GM23338 (cell line): ENCODE results near the gene PROSER2.

Source experiments
- CREB1 ChIP-seq: fragments of 250-450 bp; sonication (Bioruptor Pico); IDR thresholded peaks from 2 replicates; pipeline ENCODE4 v1.5.0; 2020; ENCODE audit warnings: low read depth, mild to moderate bottlenecking, moderate library complexity
- EZH2 ChIP-seq: fragments of 200-600 bp; sonication (generic); IDR thresholded peaks from one replicate; pipeline ENCODE4 v1.8.0; 2017; ENCODE audit warnings: antibody characterized with exemption, mild to moderate bottlenecking, low read depth; ENCODE audit not compliant: unreplicated experiment
- EZH2phosphoT487 ChIP-seq: fragments of 200-600 bp; sonication (generic); IDR thresholded peaks from one replicate; pipeline ENCODE4 v1.8.1; 2018; ENCODE audit warnings: antibody characterized with exemption; ENCODE audit not compliant: unreplicated experiment
- NANOG ChIP-seq: IDR thresholded peaks from 2 replicates; pipeline ENCODE4 v1.6.1; 2016; ENCODE audit warnings: antibody characterized with exemption, borderline replicate concordance
- POLR2AphosphoS5 ChIP-seq: IDR thresholded peaks from 2 replicates; pipeline ENCODE4 v1.6.1; 2016; ENCODE audit warnings: antibody characterized with exemption, low read depth
- STAT1 ChIP-seq: IDR thresholded peaks from one replicate; pipeline ENCODE4 v1.6.1; 2016; ENCODE audit warnings: antibody characterized with exemption; ENCODE audit not compliant: unreplicated experiment
- ZNF114 ChIP-seq: fragments of 250-450 bp; sonication (Bioruptor Pico); IDR thresholded peaks from 2 replicates; pipeline ENCODE4 v1.5.0; 2020; ENCODE audit warnings: mild to moderate bottlenecking, moderate library complexity
- TF ChIP-seq, protein P1 (sequence below), 2 experiments: fragments of 200-600 bp in 1 of 2; sonication (generic) in 1 of 2; conservative IDR thresholded peaks; 2 replicates each; pipeline versions ENCODE4 v1.5.1 to v1.6.1; 2016 to 2017; ENCODE audit warnings: antibody characterized with exemption in 2 of 2, low read depth in 2 of 2, mild to moderate bottlenecking in 2 of 2, moderate library complexity in 1 of 2
- TF ChIP-seq, protein P2 (sequence below): IDR thresholded peaks from one replicate; pipeline ENCODE4 v1.6.1; 2018; ENCODE audit warnings: antibody characterized with exemption; ENCODE audit not compliant: unreplicated experiment
- TF ChIP-seq, protein P3 (sequence below): IDR thresholded peaks from 2 replicates; pipeline ENCODE4 v1.6.1; 2016; ENCODE audit warnings: antibody characterized with exemption

DNA sequence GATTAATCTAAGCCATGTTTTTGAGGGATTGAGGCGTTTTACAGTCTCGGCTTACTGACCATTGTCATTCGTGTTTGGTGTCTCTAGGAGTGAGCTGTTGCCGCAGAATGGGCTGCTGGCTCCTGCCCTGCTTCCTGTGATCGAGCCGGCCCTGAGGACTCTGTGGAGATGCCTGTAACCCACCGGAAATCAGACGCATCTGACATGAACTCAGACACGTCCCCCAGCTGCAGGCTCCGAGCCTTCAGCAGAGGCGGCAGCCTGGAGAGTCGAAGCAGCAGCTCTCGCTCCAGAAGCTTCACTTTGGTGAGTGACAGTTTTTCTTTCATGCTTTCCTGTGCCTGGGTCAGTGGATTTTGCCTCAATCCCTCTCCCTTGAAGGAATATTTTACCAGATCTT is 28.8 kb downstream of the PROSER2 start:
- TF ChIP-seq, protein P1, sequence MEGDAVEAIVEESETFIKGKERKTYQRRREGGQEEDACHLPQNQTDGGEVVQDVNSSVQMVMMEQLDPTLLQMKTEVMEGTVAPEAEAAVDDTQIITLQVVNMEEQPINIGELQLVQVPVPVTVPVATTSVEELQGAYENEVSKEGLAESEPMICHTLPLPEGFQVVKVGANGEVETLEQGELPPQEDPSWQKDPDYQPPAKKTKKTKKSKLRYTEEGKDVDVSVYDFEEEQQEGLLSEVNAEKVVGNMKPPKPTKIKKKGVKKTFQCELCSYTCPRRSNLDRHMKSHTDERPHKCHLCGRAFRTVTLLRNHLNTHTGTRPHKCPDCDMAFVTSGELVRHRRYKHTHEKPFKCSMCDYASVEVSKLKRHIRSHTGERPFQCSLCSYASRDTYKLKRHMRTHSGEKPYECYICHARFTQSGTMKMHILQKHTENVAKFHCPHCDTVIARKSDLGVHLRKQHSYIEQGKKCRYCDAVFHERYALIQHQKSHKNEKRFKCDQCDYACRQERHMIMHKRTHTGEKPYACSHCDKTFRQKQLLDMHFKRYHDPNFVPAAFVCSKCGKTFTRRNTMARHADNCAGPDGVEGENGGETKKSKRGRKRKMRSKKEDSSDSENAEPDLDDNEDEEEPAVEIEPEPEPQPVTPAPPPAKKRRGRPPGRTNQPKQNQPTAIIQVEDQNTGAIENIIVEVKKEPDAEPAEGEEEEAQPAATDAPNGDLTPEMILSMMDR (conservative IDR thresholded peaks at IDR 0.05; ENCODE audit: low read depth in 2 of 2): no peak
- no peak for TF ChIP-seq ZNF114 (CRISPR knock-in tag)
- TF ChIP-seq POLR2AphosphoS5: no peak
- TF ChIP-seq STAT1: no peak
- TF ChIP-seq EZH2phosphoT487: no peak
- TF ChIP-seq, protein P2, sequence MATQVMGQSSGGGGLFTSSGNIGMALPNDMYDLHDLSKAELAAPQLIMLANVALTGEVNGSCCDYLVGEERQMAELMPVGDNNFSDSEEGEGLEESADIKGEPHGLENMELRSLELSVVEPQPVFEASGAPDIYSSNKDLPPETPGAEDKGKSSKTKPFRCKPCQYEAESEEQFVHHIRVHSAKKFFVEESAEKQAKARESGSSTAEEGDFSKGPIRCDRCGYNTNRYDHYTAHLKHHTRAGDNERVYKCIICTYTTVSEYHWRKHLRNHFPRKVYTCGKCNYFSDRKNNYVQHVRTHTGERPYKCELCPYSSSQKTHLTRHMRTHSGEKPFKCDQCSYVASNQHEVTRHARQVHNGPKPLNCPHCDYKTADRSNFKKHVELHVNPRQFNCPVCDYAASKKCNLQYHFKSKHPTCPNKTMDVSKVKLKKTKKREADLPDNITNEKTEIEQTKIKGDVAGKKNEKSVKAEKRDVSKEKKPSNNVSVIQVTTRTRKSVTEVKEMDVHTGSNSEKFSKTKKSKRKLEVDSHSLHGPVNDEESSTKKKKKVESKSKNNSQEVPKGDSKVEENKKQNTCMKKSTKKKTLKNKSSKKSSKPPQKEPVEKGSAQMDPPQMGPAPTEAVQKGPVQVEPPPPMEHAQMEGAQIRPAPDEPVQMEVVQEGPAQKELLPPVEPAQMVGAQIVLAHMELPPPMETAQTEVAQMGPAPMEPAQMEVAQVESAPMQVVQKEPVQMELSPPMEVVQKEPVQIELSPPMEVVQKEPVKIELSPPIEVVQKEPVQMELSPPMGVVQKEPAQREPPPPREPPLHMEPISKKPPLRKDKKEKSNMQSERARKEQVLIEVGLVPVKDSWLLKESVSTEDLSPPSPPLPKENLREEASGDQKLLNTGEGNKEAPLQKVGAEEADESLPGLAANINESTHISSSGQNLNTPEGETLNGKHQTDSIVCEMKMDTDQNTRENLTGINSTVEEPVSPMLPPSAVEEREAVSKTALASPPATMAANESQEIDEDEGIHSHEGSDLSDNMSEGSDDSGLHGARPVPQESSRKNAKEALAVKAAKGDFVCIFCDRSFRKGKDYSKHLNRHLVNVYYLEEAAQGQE: no peak
- TF ChIP-seq CREB1: no peak
- TF ChIP-seq EZH2: no peak
- TF ChIP-seq, protein P3, sequence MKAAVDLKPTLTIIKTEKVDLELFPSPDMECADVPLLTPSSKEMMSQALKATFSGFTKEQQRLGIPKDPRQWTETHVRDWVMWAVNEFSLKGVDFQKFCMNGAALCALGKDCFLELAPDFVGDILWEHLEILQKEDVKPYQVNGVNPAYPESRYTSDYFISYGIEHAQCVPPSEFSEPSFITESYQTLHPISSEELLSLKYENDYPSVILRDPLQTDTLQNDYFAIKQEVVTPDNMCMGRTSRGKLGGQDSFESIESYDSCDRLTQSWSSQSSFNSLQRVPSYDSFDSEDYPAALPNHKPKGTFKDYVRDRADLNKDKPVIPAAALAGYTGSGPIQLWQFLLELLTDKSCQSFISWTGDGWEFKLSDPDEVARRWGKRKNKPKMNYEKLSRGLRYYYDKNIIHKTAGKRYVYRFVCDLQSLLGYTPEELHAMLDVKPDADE: no peak
- TF ChIP-seq NANOG: no peak
